HG02798 (cell line): Measurements from ENCODE around the gene MIPEP.

Source experiments
- ATAC-seq: cut with Tn5 transposase; IDR thresholded peaks from one replicate; pipeline ENCODE4 v1.9.1; 2021; ENCODE audit warnings: mild to moderate bottlenecking; ENCODE audit not compliant: unreplicated experiment, poor library complexity

The MIPEP gene

DNA sequence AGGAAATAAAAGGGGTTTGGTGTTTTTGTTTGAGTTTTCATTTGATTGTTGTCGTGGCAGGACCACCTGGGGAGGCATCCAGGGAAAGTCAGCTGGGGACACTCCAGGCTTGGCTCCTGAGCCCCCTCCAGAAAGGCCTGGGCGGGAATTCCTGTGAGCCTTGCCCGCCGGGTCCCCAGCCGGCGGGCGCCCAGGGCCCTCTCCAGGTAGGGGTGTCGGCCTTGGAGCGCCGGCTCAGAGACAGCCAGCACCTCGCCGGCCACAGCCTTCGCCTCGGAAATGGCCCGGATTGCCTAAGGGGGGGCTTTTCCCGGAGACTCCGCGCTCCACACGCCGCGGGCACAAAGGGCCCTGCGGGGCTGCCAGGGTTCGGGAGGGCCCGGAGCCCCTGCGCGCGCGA is 194.0 kb downstream of the MIPEP start:
- ATAC-seq = no peak

DNA sequence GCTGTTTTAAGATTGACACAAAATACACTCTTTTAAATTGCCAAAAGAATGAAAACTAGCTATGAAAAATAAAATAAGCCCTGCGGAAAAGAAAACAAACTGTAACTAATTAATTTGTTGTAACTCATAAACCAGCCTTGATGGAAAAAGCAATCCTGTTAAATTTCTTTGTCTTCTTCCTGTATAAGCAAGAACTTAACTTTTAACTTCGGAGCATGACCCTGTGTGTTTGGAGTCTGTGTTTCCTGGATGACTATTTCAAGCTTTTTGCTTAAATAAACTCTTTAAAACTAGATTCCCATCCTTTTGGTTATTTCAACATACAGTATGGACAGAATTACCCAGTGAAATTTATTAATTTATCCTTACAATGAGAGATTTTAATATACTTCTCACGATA is 196.4 kb downstream of the MIPEP start:
- no peak for ATAC-seq

GRCh38 chr13:23690668-23691067 is 198.5 kb downstream of the MIPEP start:
- no peak for ATAC-seq

DNA sequence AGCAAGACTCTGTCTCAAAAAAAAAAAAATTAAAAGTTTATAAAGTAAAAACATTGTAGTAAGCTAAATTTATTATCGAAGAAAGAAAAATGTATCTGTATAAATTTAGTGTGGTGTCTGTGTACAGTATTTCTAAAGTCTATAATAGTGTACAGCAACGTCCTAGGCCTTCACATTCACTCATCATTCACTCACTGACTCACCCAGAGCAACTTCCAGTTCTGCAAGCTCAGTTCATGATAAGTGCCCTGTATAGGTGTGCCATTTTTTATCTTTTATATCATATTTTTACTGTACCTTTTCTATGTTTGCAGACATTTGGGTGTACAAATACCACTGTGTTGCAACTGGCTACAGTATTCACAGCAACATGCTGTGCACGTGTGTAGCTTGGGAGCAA is 200.9 kb downstream of the MIPEP start:
- no peak for ATAC-seq

DNA sequence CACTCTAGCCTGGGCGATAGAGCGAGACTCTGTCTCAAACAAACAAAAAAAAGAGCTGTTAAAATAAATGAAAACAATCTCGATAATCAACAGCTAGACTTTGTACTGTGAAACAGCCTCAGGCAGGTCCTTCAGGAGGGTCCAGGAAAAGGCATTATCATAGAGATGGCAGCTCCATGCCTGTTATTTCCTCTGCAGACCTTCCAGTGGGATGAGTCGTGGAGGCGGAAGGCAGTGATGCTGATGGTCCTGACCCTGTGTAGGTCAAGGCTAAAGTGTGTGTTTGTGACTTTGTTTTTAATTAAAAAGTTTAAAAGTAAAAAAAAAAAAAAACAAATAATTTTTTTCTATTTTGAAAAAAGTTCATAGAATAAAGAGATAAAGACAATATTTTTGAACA is 201.6 kb downstream of the MIPEP start:
- ATAC-seq = no peak

- ATAC-seq = no peak
Observed at GRCh38 chr13:23686948-23687347, 202.3 kb downstream of the MIPEP start.

GRCh38 chr13:23685416-23685815 is 203.8 kb downstream of the MIPEP start:
- no peak for ATAC-seq

DNA sequence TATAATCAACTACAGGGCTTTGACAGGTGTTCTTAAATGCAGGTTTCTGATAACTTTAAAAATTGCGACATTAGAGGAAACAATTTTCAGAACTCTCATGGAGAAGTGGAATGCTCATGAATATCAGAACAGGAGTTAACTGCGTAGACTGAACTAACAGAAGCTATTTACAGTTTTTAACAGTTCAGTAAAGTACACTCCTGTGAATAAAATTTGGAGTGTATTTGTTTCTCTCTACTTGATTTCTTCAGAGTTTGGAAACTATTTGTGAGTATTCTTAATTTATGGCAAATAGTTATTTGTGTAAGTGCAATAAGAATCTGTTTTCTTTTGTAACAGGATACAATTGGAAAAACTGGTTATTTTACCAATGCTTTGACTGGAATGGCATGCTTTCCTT is 204.6 kb downstream of the MIPEP start:
- ATAC-seq = no peak

- ATAC-seq = no peak
Observed at GRCh38 chr13:23683084-23683483, 206.1 kb downstream of the MIPEP start.

DNA sequence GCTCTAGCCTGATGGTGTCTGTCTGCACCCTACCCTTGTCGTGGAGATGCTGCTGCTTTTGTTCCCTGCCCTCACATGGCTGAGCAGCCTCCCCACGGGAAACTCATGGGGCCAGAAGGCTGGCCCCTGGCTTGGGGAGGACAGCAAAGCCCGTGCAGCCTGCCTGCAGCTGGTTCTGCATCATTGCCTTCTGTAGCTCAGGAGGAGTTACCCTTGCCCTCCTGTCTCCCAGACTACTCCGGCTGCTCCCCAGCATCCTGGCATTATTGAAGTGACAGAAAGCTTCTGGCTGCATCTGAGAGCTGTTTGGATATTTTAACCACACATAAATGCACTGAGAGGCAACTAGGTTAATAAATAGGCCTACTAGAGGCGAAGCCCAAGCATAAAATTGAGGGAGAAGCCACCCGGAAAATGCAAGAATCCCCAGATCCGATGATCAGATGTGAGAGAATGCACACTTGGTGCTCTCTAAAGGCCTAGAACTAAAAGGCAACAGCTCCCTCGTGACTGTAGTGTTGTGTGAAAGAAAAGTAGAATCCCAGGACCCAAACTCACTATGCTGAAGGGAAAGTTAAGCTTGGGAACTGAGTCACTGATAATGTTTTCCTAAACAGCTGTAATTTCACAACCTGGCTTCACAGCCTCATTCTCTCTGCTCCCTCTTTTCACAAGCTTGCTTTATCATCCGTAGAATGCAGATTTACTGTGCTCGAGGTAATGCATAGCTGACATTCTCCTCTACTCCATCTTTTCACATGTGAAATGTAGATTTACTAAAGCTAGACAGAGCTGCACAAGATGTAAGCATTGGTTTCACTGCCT is 208.1 kb downstream of the MIPEP start:
- no peak for ATAC-seq
